ENCODE results near the gene MBD5.

DNA sequence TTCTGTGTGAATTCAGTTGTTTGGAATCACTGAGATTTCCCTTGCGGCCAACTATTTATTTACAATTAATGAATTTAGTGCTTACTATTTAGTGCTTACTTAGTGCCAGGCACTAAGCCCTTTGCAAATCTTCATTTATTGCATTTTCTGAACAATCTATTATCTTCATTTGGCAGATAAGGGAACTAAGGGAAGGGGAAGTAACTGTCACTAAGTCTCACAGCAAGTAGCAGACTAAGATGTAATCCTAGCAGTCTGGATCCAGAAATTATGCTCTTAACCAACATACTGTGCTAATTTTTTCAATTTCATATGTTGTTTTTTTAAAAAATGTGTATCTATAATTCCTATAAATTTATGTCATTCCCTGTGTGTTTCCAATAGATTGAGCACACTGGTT lies 409.2 kb downstream of the MBD5 start:
- no peak for TF ChIP-seq CTCF (conservative IDR thresholded peaks at IDR 0.05; ENCODE audit: low read depth, low read length)
- TF ChIP-seq EZH2 (IDR thresholded peaks at IDR 0.05; ENCODE audit: low read length, unreplicated experiment), result no peak
